CD4-positive, alpha-beta T cell treated with Interleukin-21 for 1 hour (primary cell): ENCODE measurements around the gene UPK2.
A peak's percentile ranks its signal among the peaks of the same experiment; 100 is the strongest.

Source experiments
- DNase-seq: peaks from one replicate; pipeline ENCODE4 v3.0.0-alpha.2; 2020

The UPK2 gene

DNA sequence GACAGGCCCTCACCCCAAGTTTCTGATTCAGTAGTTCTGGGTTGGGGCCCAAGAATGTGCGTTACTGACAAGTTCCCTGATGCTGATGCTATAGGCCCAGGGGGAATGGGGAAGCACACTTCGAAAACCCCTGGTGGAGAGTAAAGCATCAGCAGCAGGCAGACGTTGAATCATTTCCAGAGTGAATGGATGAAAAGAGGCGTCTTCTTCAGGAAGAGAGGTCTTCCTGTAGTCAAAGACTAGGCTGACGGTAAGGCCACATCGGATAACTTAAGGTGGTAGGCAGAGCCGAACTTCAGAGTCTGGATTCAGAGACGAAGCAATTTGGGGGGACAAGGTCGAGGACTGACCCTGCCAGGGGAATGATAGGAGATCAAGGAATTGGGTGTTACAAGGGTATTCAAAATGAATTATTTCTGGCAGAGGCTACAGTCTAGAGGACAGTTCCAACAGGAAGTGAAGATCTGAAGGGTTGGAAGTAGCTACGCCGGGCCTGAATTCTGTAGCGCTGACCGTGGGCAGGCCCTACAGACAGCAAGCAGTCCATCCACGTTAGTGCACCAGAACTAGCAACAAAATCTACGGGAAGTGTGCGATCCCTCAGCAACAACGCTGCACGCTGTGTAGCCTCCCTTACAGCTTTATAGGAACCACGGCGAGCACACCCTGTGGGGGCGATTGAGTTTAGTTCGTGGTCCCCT is 41.0 kb downstream of the UPK2 start:
- DNase-seq: peak; percentile 55

- peak; percentile 96 for DNase-seq
These were observed 41.7 kb downstream of the UPK2 start, which contains the start of gene CENATAC for GRCh38 chr11:118997627-118998387. Gene CENATAC, plus strand, starts transcription at chr11:118998138. Its CDS starts 60 bp downstream, at chr11:118998198.

- no peak for DNase-seq
These were observed 42.3 kb downstream of the UPK2 start for GRCh38 chr11:118998388-118998717.

DNA sequence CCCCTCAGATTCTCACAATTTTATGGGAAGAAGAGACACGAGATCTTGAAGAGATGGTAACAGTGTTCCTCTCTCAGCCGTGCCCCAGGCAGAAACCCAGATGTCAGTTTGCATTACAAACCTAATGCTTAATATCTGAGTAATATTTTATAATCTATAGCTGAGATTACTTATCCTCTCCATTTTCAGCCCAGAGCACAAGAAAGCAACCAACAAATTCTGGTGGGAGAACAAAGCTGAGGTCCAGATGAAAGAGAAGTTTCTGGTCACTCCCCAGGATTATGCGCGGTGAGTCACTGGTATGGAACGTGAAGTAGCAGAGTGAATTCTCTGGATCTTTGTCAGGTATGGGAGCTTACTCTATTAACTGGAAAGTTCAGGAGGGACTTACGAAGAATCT is 42.7 kb downstream of the UPK2 start:
- DNase-seq: no peak

- no peak for DNase-seq
These were observed 44.8 kb downstream of the UPK2 start for GRCh38 chr11:119000906-119001305.

DNA sequence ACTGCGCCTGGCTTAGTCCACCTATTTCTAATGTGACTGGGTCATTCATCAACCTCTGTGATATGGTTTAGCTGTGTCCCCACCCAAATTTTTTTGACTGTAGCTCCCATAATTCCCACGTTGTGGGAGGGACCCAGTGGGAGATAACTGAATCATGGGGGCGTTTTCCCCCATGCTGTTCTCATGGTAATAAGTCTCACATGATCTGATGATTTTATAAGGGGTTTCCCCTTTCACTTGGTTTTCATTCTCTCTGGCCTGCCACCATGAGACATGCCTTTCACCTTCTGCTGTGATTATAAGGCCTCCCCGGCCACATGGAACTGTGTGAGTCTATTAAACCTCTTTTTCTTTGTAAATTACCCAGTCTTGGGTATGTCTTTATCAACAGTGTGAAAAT is 50.6 kb downstream of the UPK2 start:
- DNase-seq: no peak
